GM21528 (cell line): ENCODE results near the gene IFRD2.
"Not testable (repeated sequence)": the region's sequence is repeated elsewhere in the genome, so short reads cannot be mapped to it uniquely, and the experiment has no call there.

Source experiments
- ATAC-seq: cut with Tn5 transposase; IDR thresholded peaks from one replicate; pipeline ENCODE4 v1.9.1; 2021; ENCODE audit warnings: mild to moderate bottlenecking, moderate library complexity; ENCODE audit not compliant: unreplicated experiment, low FRiP score

Gene IFRD2

GRCh38 chr3:50256978-50257890 is 35.0 kb downstream of the IFRD2 start:
- ATAC-seq, result no peak

GRCh38 chr3:50255251-50255615 is 37.0 kb downstream of the IFRD2 start:
- no peak for ATAC-seq

GRCh38 chr3:50254577-50255250 is 37.5 kb downstream of the IFRD2 start:
- ATAC-seq, result no peak

- ATAC-seq, result no peak
These were observed 41.0 kb downstream of the IFRD2 start for GRCh38 chr3:50251220-50251619.

- no peak for ATAC-seq
These were observed 41.7 kb downstream of the IFRD2 start for GRCh38 chr3:50250514-50250913.

GRCh38 chr3:50249457-50249856 is 42.8 kb downstream of the IFRD2 start:
- ATAC-seq, result no peak

GRCh38 chr3:50248387-50248786 is 43.8 kb downstream of the IFRD2 start:
- ATAC-seq, result no peak

- peak; percentile 43 for ATAC-seq
These were observed 45.7 kb downstream of the IFRD2 start for GRCh38 chr3:50246517-50246954.

GRCh38 chr3:50245831-50246516 is 46.3 kb downstream of the IFRD2 start:
- ATAC-seq, result peak; percentile 65

- ATAC-seq, result no peak
These were observed 46.9 kb downstream of the IFRD2 start for GRCh38 chr3:50245251-50245745.

GRCh38 chr3:50244813-50245212 is 47.4 kb downstream of the IFRD2 start:
- not testable (repeated sequence) for ATAC-seq

GRCh38 chr3:50243543-50243895 is 48.7 kb downstream of the IFRD2 start:
- ATAC-seq, result no peak

- ATAC-seq, result no peak
These were observed 49.2 kb downstream of the IFRD2 start for GRCh38 chr3:50242851-50243542.

GRCh38 chr3:50242381-50242770 is 49.9 kb downstream of the IFRD2 start:
- no peak for ATAC-seq

GRCh38 chr3:50241713-50242380 is 50.4 kb downstream of the IFRD2 start:
- ATAC-seq, result no peak

GRCh38 chr3:50241163-50241562 is 51.1 kb downstream of the IFRD2 start:
- no peak for ATAC-seq

GRCh38 chr3:50239649-50240048 is 52.6 kb downstream of the IFRD2 start:
- ATAC-seq, result no peak

- ATAC-seq, result no peak
These were observed 53.6 kb downstream of the IFRD2 start for GRCh38 chr3:50238549-50239026.

- peak; percentile 38 for ATAC-seq
These were observed 54.3 kb downstream of the IFRD2 start for GRCh38 chr3:50237754-50238548.
